Measurements from ENCODE around the gene HNRNPUL2. TPM values are rescaled to one million over a fixed set of nuclear protein-coding genes. Genes with fewer than 3 reads are reported as not detected.

The HNRNPUL2 gene
- total and polyA plus RNA-seq, 2 of the 8 experiments (the other 6 are each of a cell fraction or from before 2014, with no cell fraction given) = 14.9 to 46.4 TPM

DNA sequence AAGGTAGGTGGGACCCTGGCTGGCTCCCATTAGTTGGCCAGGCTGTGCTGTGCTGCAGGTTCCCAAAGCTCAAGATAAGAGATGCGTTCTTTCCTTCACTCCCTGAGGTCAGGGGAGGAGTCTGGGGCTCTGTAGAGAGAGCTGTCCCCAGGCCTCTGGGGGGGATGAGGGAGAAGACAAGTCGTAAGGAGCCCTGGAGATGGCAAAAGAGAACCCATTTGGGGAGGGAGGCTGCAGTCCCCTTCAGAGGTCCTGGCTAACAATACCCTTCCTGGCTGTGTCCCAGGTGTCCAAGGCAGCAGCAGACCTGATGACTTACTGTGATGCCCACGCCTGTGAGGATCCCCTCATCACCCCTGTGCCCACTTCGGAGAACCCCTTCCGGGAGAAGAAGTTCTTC lies 18.9 kb downstream of the HNRNPUL2 start:
- 70% methylated on average over 5 of the region's 5 CpGs; no CpG with 5 or more reads in 1 of the 2 experiments for WGBS, 2 experiments (ENCODE audit: extremely low coverage in 1 of 2, insufficient coverage in 1 of 2, insufficient read length in 1 of 2, insufficient replicate concordance in 2 of 2, low coverage in 1 of 2, low lambda C conversion rate in 2 of 2, missing lambda C conversion rate in 1 of 2)
- H3K9ac ChIP-seq (replicated peaks in 1 of 4; ENCODE audit: extremely low read depth in 1 of 4, low read depth in 3 of 4, low read length in 3 of 4) = peak overlapping the region in 2 of 4 experiments; percentile 13 to 74; a peak in 2 of 7 replicates
- H4K5ac ChIP-seq (ENCODE audit: insufficient read length, low read depth, low read length) = no peak overlapping the region
- no peak overlapping the region for H2BK20ac ChIP-seq (ENCODE audit: low read length)
- peak overlapping the region; percentile 82; the same call in 1 of the 2 replicates for H2BK5ac ChIP-seq (ENCODE audit: low read depth, low read length)
- H4K20me1 ChIP-seq (replicated peaks in 1 of 2; ENCODE audit: control insufficient read depth in 1 of 2, insufficient read depth in 2 of 2, low read length in 2 of 2) = no peaks in the 10 kb centered on the region
- H3K4me2 ChIP-seq (ENCODE audit: insufficient read depth in 1 of 2, low read depth in 2 of 2, low read length in 2 of 2) = peak overlapping the region; percentile 99
- no peak overlapping the region for H2AFZ ChIP-seq (ENCODE audit: low read length)
- ChIA-PET POLR2A (ENCODE audit: partially characterized antibody) (interaction anchor here (0.7 to 61.4 kb wide), 31 partner anchors 8 to 172 kb away, joined by 3 to 2041 read pairs (median 9); partner anchors contain the start of genes B3GAT3, C11orf98, CSKMT and EEF1G), CTCF (ENCODE audit: partially characterized antibody) (interaction anchor here (0.7 to 3.8 kb wide), 9 partner anchors 14 to 364 kb away, joined by 3 to 21 read pairs (median 4); partner anchors contain the start of genes LBHD1, LRRN4CL, UBXN1 and UQCC3)
- H3K56ac ChIP-seq (replicated peaks; ENCODE audit: insufficient read length, low read depth, low read length) = no peak overlapping the region
- no peak overlapping the region for H4K91ac ChIP-seq (replicated peaks; ENCODE audit: insufficient read length, low read length)
- H3K27me3 ChIP-seq (replicated peaks in 1 of 4; ENCODE audit: control insufficient read depth in 3 of 4, extremely low read depth in 1 of 4, insufficient read depth in 3 of 4, low read length in 3 of 4) = no peaks in the 10 kb centered on the region
- H2BK120ac ChIP-seq (replicated peaks; ENCODE audit: low read depth, low read length) = no peak overlapping the region
- no peaks in the 10 kb centered on the region; the same call in 1 of the 2 replicates for H3K79me1 ChIP-seq (ENCODE audit: low read depth, low read length)
- peaks cover 7 to 34% (median 20%) of the 10 kb centered on the region in 4 experiments for H3K4me1 ChIP-seq (replicated peaks in 1 of 4; ENCODE audit: control insufficient read depth in 3 of 4, insufficient read depth in 4 of 4, low read length in 3 of 4)
- H3K23ac ChIP-seq (ENCODE audit: insufficient read length) = no peak overlapping the region
- peaks cover 22% of the 10 kb centered on the region for H3K23me2 ChIP-seq (ENCODE audit: low read depth, low read length)
- no peak overlapping the region for H4K8ac ChIP-seq (ENCODE audit: extremely low read depth, insufficient read depth, low read length)
- no peaks in the 10 kb centered on the region for H3K9me3 ChIP-seq (ENCODE audit: insufficient read depth in 2 of 2, low read depth in 1 of 2, low read length in 1 of 2)
- peak overlapping the region; percentile 68 to 89 (median 84) for H3K4me3 ChIP-seq (ENCODE audit: extremely low read depth in 1 of 4, insufficient read depth in 2 of 4, low read depth in 3 of 4, low read length in 4 of 4)
- TF ChIP-seq POLR2A (IDR thresholded peaks at IDR 0.05; ENCODE audit: control extremely low read depth in 1 of 2, low read depth in 2 of 2, low read length in 2 of 2) = no peak
- peak; percentile 28; the same call in 1 of the 2 replicates for TF ChIP-seq SUZ12 (IDR thresholded peaks at IDR 0.05; ENCODE audit: low read length)
- peaks cover 11 to 29% (median 15%) of the 10 kb centered on the region in 4 experiments for H3K36me3 ChIP-seq (ENCODE audit: control insufficient read depth in 2 of 4, insufficient read depth in 4 of 4, low read length in 3 of 4)
- H2BK15ac ChIP-seq (ENCODE audit: low read length) = 0 out of 2 replicates have a peak overlapping the region, but pooled peaks have one; percentile 50
- peaks cover 0 to 7% of the 10 kb centered on the region in 2 experiments; a peak in 1 of 4 replicates for H3K79me2 ChIP-seq (ENCODE audit: control insufficient read depth in 1 of 2, insufficient read depth in 2 of 2, low read length in 2 of 2)
- H3K4ac ChIP-seq (replicated peaks; ENCODE audit: insufficient read length, low read depth, low read length) = no peak overlapping the region
- H2AK5ac ChIP-seq (ENCODE audit: low read depth, low read length) = peak overlapping the region; percentile 25; the same call in 1 of the 2 replicates
- H3K27ac ChIP-seq (ENCODE audit: low read depth, low read length) = peak overlapping the region; percentile 78; the same call in 1 of the 2 replicates
- no peak overlapping the region for H3K14ac ChIP-seq (ENCODE audit: insufficient read length)
- DNase-seq (ENCODE audit: low read depth in 1 of 2, low spot score in 2 of 2) = no peak
- no peak for FAIRE-seq
- H2BK12ac ChIP-seq (ENCODE audit: low read depth, low read length) = 0 out of 2 replicates have a peak overlapping the region, but pooled peaks have one; percentile 85
- peak overlapping the region; percentile 79; the same call in 1 of the 2 replicates for H3K18ac ChIP-seq (ENCODE audit: extremely low read depth, low read length)
